Putamen (tissue), 1 donor: ENCODE results near the gene DSEL.

Experiments used
- DNase-seq: peaks from one replicate; pipeline ENCODE4 v3.0.0-alpha.2; 2016; ENCODE audit warnings: low spot score

Gene DSEL

GRCh38 chr18:67516539-67517443, at the start of gene DSEL:
DSEL (minus strand) TSS chr18:67516720; CDS start chr18:67514608, 2,112 bp downstream.
- peak; percentile 98 for DNase-seq

GRCh38 chr18:67553437-67553836, 36.9 kb upstream of the DSEL start:
- DNase-seq: no peak

- no peak for DNase-seq
Measured at GRCh38 chr18:67550872-67551520, 34.5 kb upstream of the DSEL start.

- DNase-seq: no peak
Measured at GRCh38 chr18:67549946-67550345, 33.4 kb upstream of the DSEL start.

GRCh38 chr18:67545681-67546080, 29.2 kb upstream of the DSEL start:
- DNase-seq: no peak

GRCh38 chr18:67540559-67540958, 24.0 kb upstream of the DSEL start:
- no peak for DNase-seq

GRCh38 chr18:67531929-67532328, 15.4 kb upstream of the DSEL start:
- DNase-seq: no peak

GRCh38 chr18:67525328-67526099, 9.0 kb upstream of the DSEL start:
- DNase-seq: peak; percentile 32

GRCh38 chr18:67520351-67520921, 3.9 kb upstream of the DSEL start:
- DNase-seq: no peak

GRCh38 chr18:67519592-67519991, 3.1 kb upstream of the DSEL start:
- no peak for DNase-seq

GRCh38 chr18:67518566-67518965, 2.0 kb upstream of the DSEL start:
- no peak for DNase-seq

- DNase-seq: peak; percentile 34
Measured at GRCh38 chr18:67517444-67517765, 885 bp upstream of the DSEL start.

GRCh38 chr18:67515942-67516538, 480 bp downstream of the DSEL start:
- DNase-seq: peak; percentile 82

GRCh38 chr18:67514901-67515540, 1.5 kb downstream of the DSEL start:
- DNase-seq: no peak

GRCh38 chr18:67514465-67514864, 2.1 kb downstream of the DSEL start:
- no peak for DNase-seq

- no peak for DNase-seq
Measured at GRCh38 chr18:67513280-67513679, 3.2 kb downstream of the DSEL start.

- peak; percentile 66 for DNase-seq
Measured at GRCh38 chr18:67511840-67512239, 4.7 kb downstream of the DSEL start.

GRCh38 chr18:67510831-67511230, 5.7 kb downstream of the DSEL start:
- no peak for DNase-seq

GRCh38 chr18:67509741-67510391, 6.7 kb downstream of the DSEL start:
- DNase-seq: peak; percentile 75

- DNase-seq: no peak
Measured at GRCh38 chr18:67508146-67508545, 8.4 kb downstream of the DSEL start.

GRCh38 chr18:67504739-67505138, 11.8 kb downstream of the DSEL start:
- DNase-seq: no peak
